ENCODE data around the gene RIPK1. TPM values are rescaled to one million over a fixed set of nuclear protein-coding genes. Genes with fewer than 3 reads are reported as not detected.
"Not testable (repeated sequence)": the region's sequence is repeated elsewhere in the genome, so short reads cannot be mapped to it uniquely, and the experiment has no call there.

RIPK1 gene
- total RNA-seq, 4 donors from 2014 or later: 25.6 to 37.6 (median 32.2) TPM

- no peak for DNase-seq (ENCODE audit: low spot score in 2 of 2)
- TF ChIP-seq EP300 (IDR thresholded peaks at IDR 0.05) (no peak), CTCF (IDR thresholded peaks at IDR 0.05) (no peak), POLR2AphosphoS5 (IDR thresholded peaks at IDR 0.05) (no peak), POLR2A (IDR thresholded peaks at IDR 0.05) (no peak)
- 79% methylated on average over 11 of the region's 11 CpGs for WGBS
- no peak overlapping the region for H3K4me3 ChIP-seq
- peaks cover 18% of the 10 kb centered on the region for H3K36me3 ChIP-seq
- H3K27ac ChIP-seq: no peak overlapping the region
- H3K27me3 ChIP-seq: no peaks in the 10 kb centered on the region
- H3K4me1 ChIP-seq: peaks cover 32% of the 10 kb centered on the region
- no peaks in the 10 kb centered on the region for H3K9me3 ChIP-seq
These were observed 5.1 kb downstream of the RIPK1 start for GRCh38 chr6:3073382-3073781.

- no peak overlapping the region for H3K4me3 ChIP-seq
- H3K27ac ChIP-seq: no peak overlapping the region
- peaks cover 41% of the 10 kb centered on the region for H3K36me3 ChIP-seq
- H3K9me3 ChIP-seq: no peaks in the 10 kb centered on the region
- TF ChIP-seq CTCF (IDR thresholded peaks at IDR 0.05) (no peak), POLR2A (IDR thresholded peaks at IDR 0.05) (no peak), EP300 (IDR thresholded peaks at IDR 0.05) (no peak)
- 56% methylated on average over 4 of the region's 4 CpGs for WGBS
- no peak for DNase-seq (ENCODE audit: low spot score in 2 of 2)
- H3K4me1 ChIP-seq: peaks cover 16% of the 10 kb centered on the region
- no peaks in the 10 kb centered on the region for H3K27me3 ChIP-seq
These were observed 7.4 kb downstream of the RIPK1 start for GRCh38 chr6:3075772-3076113.

GRCh38 chr6:3076320-3076719 is 8.0 kb downstream of the RIPK1 start:
- Histone ChIP-seq H3K9me3 (no peaks in the 10 kb centered on the region), H3K36me3 (peaks cover 47% of the 10 kb centered on the region), H3K27me3 (no peaks in the 10 kb centered on the region), H3K27ac (no peak overlapping the region), H3K4me1 (peaks cover 16% of the 10 kb centered on the region), H3K4me3 (no peak overlapping the region)
- no peak for DNase-seq (ENCODE audit: low spot score in 2 of 2)
- WGBS: 93% methylated on average over 3 of the region's 3 CpGs
- TF ChIP-seq CTCF (IDR thresholded peaks at IDR 0.05): no peak
- no peak for TF ChIP-seq EP300 (IDR thresholded peaks at IDR 0.05)
- TF ChIP-seq POLR2AphosphoS5 (IDR thresholded peaks at IDR 0.05): no peak

GRCh38 chr6:3077430-3077829 is 9.1 kb downstream of the RIPK1 start:
- WGBS: 92% methylated on average over 9 of the region's 9 CpGs
- Histone ChIP-seq H3K27me3 (no peaks in the 10 kb centered on the region), H3K4me3 (no peak overlapping the region), H3K27ac (no peak overlapping the region), H3K4me1 (peaks cover 16% of the 10 kb centered on the region), H3K9me3 (no peaks in the 10 kb centered on the region), H3K36me3 (peaks cover 52% of the 10 kb centered on the region)
- DNase-seq (ENCODE audit: low spot score in 2 of 2): no peak
- TF ChIP-seq EP300 (IDR thresholded peaks at IDR 0.05) (no peak), POLR2A (IDR thresholded peaks at IDR 0.05) (no peak), POLR2AphosphoS5 (IDR thresholded peaks at IDR 0.05) (no peak), CTCF (IDR thresholded peaks at IDR 0.05) (no peak)

- H3K9me3 ChIP-seq; H3K27ac ChIP-seq; H3K4me3 ChIP-seq; DNase-seq (ENCODE audit: low spot score in 2 of 2); H3K27me3 ChIP-seq: not testable (repeated sequence)
- Histone ChIP-seq H3K36me3 (peaks cover 67% of the 10 kb centered on the region), H3K4me1 (peaks cover 16% of the 10 kb centered on the region)
- 96% methylated on average over 8 of the region's 8 CpGs for WGBS
These were observed 10.7 kb downstream of the RIPK1 start for GRCh38 chr6:3078952-3079351.

GRCh38 chr6:3079682-3080081 is 11.4 kb downstream of the RIPK1 start:
- Histone ChIP-seq H3K36me3 (peaks cover 75% of the 10 kb centered on the region), H3K27me3 (no peaks in the 10 kb centered on the region), H3K9me3 (no peaks in the 10 kb centered on the region), H3K4me1 (peaks cover 16% of the 10 kb centered on the region), H3K4me3 (no peak overlapping the region), H3K27ac (no peak overlapping the region)
- no peak for DNase-seq (ENCODE audit: low spot score in 2 of 2)
- 90% methylated on average over 1 of the region's 1 CpG for WGBS
- no peak for TF ChIP-seq CTCF (IDR thresholded peaks at IDR 0.05)
- no peak for TF ChIP-seq POLR2AphosphoS5 (IDR thresholded peaks at IDR 0.05)
- TF ChIP-seq EP300 (IDR thresholded peaks at IDR 0.05): no peak
- TF ChIP-seq POLR2A (IDR thresholded peaks at IDR 0.05): no peak
